ENCODE measurements around the gene CLEC18C. TPM values are rescaled to one million over a fixed set of nuclear protein-coding genes. Genes with fewer than 3 reads are reported as not detected.
"Not testable (repeated sequence)": the region's sequence is repeated elsewhere in the genome, so short reads cannot be mapped to it uniquely, and the experiment has no call there.

CLEC18C gene
- polyA plus RNA-seq, 1 donor from 2014 or later: not detected

- Mint-ChIP-seq H3K9me3 (no peaks in the 10 kb centered on the region), H3K36me3 (peaks cover 9% of the 10 kb centered on the region), H3K27me3 (no peaks in the 10 kb centered on the region), H3K4me1 (peaks cover 0 to 4% (median 0%) of the 10 kb centered on the region in 3 donors), H3K4me3 (no peak overlapping the region), H3K27ac (peak overlapping the region in 1 of 3 donors; percentile 9)
Measured at GRCh38 chr16:70156207-70156978, 17.2 kb upstream of the CLEC18C start.

- peaks cover 0 to 4% (median 0%) of the 10 kb centered on the region in 3 donors for H3K4me1 Mint-ChIP-seq
Measured at GRCh38 chr16:70157105-70157476, 16.5 kb upstream of the CLEC18C start.

GRCh38 chr16:70157477-70158260, 15.9 kb upstream of the CLEC18C start:
- Mint-ChIP-seq H3K4me3 (no peak overlapping the region), H3K36me3 (peaks cover 9% of the 10 kb centered on the region), H3K4me1 (peaks cover 0 to 2% (median 0%) of the 10 kb centered on the region in 3 donors), H3K27me3 (no peaks in the 10 kb centered on the region), H3K9me3 (no peaks in the 10 kb centered on the region), H3K27ac (no peak overlapping the region)

More at GRCh38 chr16:70157105-70157476, 16.5 kb upstream of the CLEC18C start:
- no peaks in the 10 kb centered on the region for H3K9me3 Mint-ChIP-seq
- H3K36me3 Mint-ChIP-seq: peaks cover 9% of the 10 kb centered on the region
- H3K27ac Mint-ChIP-seq: no peak overlapping the region
- H3K4me3 Mint-ChIP-seq: no peak overlapping the region
- H3K27me3 Mint-ChIP-seq: no peaks in the 10 kb centered on the region

- Mint-ChIP-seq H3K36me3 (peaks cover 6% of the 10 kb centered on the region), H3K27me3 (no peaks in the 10 kb centered on the region), H3K4me3 (no peak overlapping the region), H3K4me1 (peaks cover 0 to 2% (median 0%) of the 10 kb centered on the region in 3 donors), H3K9me3 (no peaks in the 10 kb centered on the region), H3K27ac (no peak overlapping the region)
Measured at GRCh38 chr16:70158261-70158939, 15.2 kb upstream of the CLEC18C start.

GRCh38 chr16:70159355-70160348, 13.9 kb upstream of the CLEC18C start:
- no peak overlapping the region for H3K27ac Mint-ChIP-seq
- no peak overlapping the region for H3K4me3 Mint-ChIP-seq
- H3K9me3 Mint-ChIP-seq: no peaks in the 10 kb centered on the region
- peaks cover 5% of the 10 kb centered on the region for H3K36me3 Mint-ChIP-seq
- peaks cover 0 to 2% (median 0%) of the 10 kb centered on the region in 3 donors for H3K4me1 Mint-ChIP-seq
- H3K27me3 Mint-ChIP-seq: no peaks in the 10 kb centered on the region

GRCh38 chr16:70160388-70160787, 13.2 kb upstream of the CLEC18C start:
- H3K27ac Mint-ChIP-seq: no peak overlapping the region
- no peaks in the 10 kb centered on the region for H3K27me3 Mint-ChIP-seq
- H3K9me3 Mint-ChIP-seq: no peaks in the 10 kb centered on the region
- peaks cover 3 to 6% (median 4%) of the 10 kb centered on the region in 3 donors for H3K4me1 Mint-ChIP-seq
- no peak overlapping the region for H3K4me3 Mint-ChIP-seq
- H3K36me3 Mint-ChIP-seq: peaks cover 6% of the 10 kb centered on the region

- no peak overlapping the region for H3K4me3 Mint-ChIP-seq
- no peak overlapping the region for H3K27ac Mint-ChIP-seq
- H3K9me3 Mint-ChIP-seq: no peaks in the 10 kb centered on the region
- peaks cover 6% of the 10 kb centered on the region for H3K36me3 Mint-ChIP-seq
- no peaks in the 10 kb centered on the region for H3K27me3 Mint-ChIP-seq
- peaks cover 3 to 6% (median 4%) of the 10 kb centered on the region in 3 donors for H3K4me1 Mint-ChIP-seq
Measured at GRCh38 chr16:70160821-70161220, 12.8 kb upstream of the CLEC18C start.

GRCh38 chr16:70161350-70161749, 12.2 kb upstream of the CLEC18C start:
- H3K4me1 Mint-ChIP-seq: peaks cover 3 to 5% (median 4%) of the 10 kb centered on the region in 3 donors
- no peak overlapping the region for H3K27ac Mint-ChIP-seq
- H3K9me3 Mint-ChIP-seq: no peaks in the 10 kb centered on the region
- H3K4me3 Mint-ChIP-seq: no peak overlapping the region
- H3K36me3 Mint-ChIP-seq: peaks cover 5% of the 10 kb centered on the region
- H3K27me3 Mint-ChIP-seq: no peaks in the 10 kb centered on the region

- Mint-ChIP-seq H3K36me3 (peaks cover 1% of the 10 kb centered on the region), H3K27me3 (no peaks in the 10 kb centered on the region), H3K4me1 (peaks cover 3 to 4% (median 3%) of the 10 kb centered on the region in 3 donors), H3K4me3 (no peak overlapping the region), H3K27ac (peak overlapping the region in 2 of 3 donors; percentile 7 to 26), H3K9me3 (no peaks in the 10 kb centered on the region)
Measured at GRCh38 chr16:70162041-70162451, 11.5 kb upstream of the CLEC18C start.

- H3K36me3 Mint-ChIP-seq: peaks cover 1% of the 10 kb centered on the region
Measured at GRCh38 chr16:70163596-70163995, 10.0 kb upstream of the CLEC18C start.

GRCh38 chr16:70166688-70167087, 6.9 kb upstream of the CLEC18C start:
- H3K27me3 Mint-ChIP-seq, H3K27ac Mint-ChIP-seq, H3K36me3 Mint-ChIP-seq, H3K9me3 Mint-ChIP-seq, H3K4me3 Mint-ChIP-seq, H3K4me1 Mint-ChIP-seq: not testable (repeated sequence)

More at GRCh38 chr16:70163596-70163995, 10.0 kb upstream of the CLEC18C start:
- Mint-ChIP-seq H3K27ac (no peak overlapping the region), H3K27me3 (no peaks in the 10 kb centered on the region), H3K4me3 (no peak overlapping the region), H3K9me3 (no peaks in the 10 kb centered on the region), H3K4me1 (peaks cover 3 to 4% (median 3%) of the 10 kb centered on the region in 3 donors)

- H3K27ac Mint-ChIP-seq, H3K4me1 Mint-ChIP-seq, H3K9me3 Mint-ChIP-seq, H3K27me3 Mint-ChIP-seq, H3K36me3 Mint-ChIP-seq, H3K4me3 Mint-ChIP-seq: not testable (repeated sequence)
Measured at GRCh38 chr16:70173916-70174315, 329 bp downstream of the CLEC18C start.

GRCh38 chr16:70174387-70174932, 873 bp downstream of the CLEC18C start:
- not testable (repeated sequence) for H3K4me1 Mint-ChIP-seq

More at GRCh38 chr16:70174387-70174932, 873 bp downstream of the CLEC18C start:
- H3K36me3 Mint-ChIP-seq, H3K27me3 Mint-ChIP-seq, H3K27ac Mint-ChIP-seq, H3K4me3 Mint-ChIP-seq, H3K9me3 Mint-ChIP-seq: not testable (repeated sequence)

Data from IgD-negative memory B cell (primary cell).